ENCODE data around the gene XRCC3. TPM values are rescaled to one million over a fixed set of nuclear protein-coding genes. Genes with fewer than 3 reads are reported as not detected.

Gene XRCC3

DNA sequence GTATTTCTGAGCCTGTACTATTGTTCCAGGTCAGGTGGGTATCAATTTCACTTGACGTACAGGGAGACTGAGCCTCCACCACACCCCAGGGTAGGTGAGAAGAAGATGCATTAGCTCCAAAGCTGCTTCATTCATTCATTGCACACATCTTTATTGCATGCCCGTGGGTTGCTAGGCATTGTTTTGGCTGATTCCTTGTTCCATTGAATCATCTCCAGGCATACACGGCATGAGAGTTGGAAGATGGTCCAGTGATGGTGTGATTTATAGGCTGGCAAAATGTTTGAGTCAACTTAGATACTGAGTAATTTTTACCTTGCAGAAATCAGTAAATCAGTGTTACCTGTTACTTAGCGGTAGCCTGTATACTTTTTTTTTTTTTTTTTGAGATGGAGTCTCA is 65.0 kb downstream of the XRCC3 start:
- no peak overlapping the region for H2BK15ac ChIP-seq (replicated peaks; ENCODE audit: low read depth)
- peaks cover 3% of the 10 kb centered on the region for H3K36me3 ChIP-seq (ENCODE audit: control insufficient read depth, insufficient read depth, low read length)
- H3K27me3 ChIP-seq (ENCODE audit: insufficient read depth, low read length, poor library complexity), result no peaks in the 10 kb centered on the region
- DNase-seq, result no peak
- WGBS (ENCODE audit: extremely low coverage, insufficient coverage, low lambda C conversion rate), result no CpG with 5 or more reads among the region's 4 CpGs
- H2AK5ac ChIP-seq (ENCODE audit: low read length), result no peak overlapping the region
- H3K79me1 ChIP-seq (ENCODE audit: low read length), result peaks cover 23% of the 10 kb centered on the region
- no peak overlapping the region for H3K9ac ChIP-seq (ENCODE audit: low read length)
- no peak overlapping the region for H3K23ac ChIP-seq (ENCODE audit: low read length)
- peaks cover 52% of the 10 kb centered on the region for H3K79me2 ChIP-seq (ENCODE audit: control insufficient read depth, insufficient read depth, low read length)
- H3K4me2 ChIP-seq (ENCODE audit: low read length), result no peak overlapping the region
- no peak overlapping the region for H3K4ac ChIP-seq (ENCODE audit: low read depth, low read length)
- no peak overlapping the region for H3K18ac ChIP-seq (ENCODE audit: low read length)
- no peak overlapping the region for H4K5ac ChIP-seq (ENCODE audit: low read length)
- no peaks in the 10 kb centered on the region for H3K4me1 ChIP-seq (ENCODE audit: control insufficient read depth, low read depth, low read length)
- no peak overlapping the region for H3K27ac ChIP-seq (ENCODE audit: low read depth, low read length)
- no peak overlapping the region for H2BK5ac ChIP-seq (ENCODE audit: low read length)
- H2BK120ac ChIP-seq (ENCODE audit: low read depth, low read length), result no peak overlapping the region
- H4K8ac ChIP-seq (ENCODE audit: low read depth, low read length), result no peak overlapping the region
- no peak overlapping the region for H3K4me3 ChIP-seq (ENCODE audit: low read length)
- H3K56ac ChIP-seq (ENCODE audit: low read length), result no peak overlapping the region

DNA sequence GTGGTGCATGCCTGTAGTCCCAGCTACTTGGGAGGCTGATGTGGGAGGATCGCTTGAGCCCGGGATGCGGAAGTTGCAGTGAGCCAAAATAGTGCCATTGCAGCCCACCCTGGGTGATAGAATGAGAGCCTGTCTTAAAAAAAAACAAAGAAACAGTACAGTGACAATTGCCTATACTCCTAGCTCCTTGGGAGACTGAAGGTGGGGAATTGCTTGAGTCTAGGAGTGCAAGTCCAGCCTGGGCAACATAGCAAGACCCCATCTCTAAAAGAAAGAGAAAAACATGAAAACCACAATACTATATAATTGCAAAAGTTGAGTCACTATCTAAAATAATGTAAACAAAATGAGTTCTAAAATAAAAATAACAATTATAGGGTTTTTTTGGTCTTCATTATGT is 66.2 kb downstream of the XRCC3 start:
- Histone ChIP-seq H3K9ac (ENCODE audit: low read length) (no peak overlapping the region), H3K23ac (ENCODE audit: low read length) (no peak overlapping the region), H3K79me1 (ENCODE audit: low read length) (peaks cover 21% of the 10 kb centered on the region), H3K4me3 (ENCODE audit: low read length) (no peak overlapping the region), H2BK5ac (ENCODE audit: low read length) (no peak overlapping the region), H3K56ac (ENCODE audit: low read length) (no peak overlapping the region), H3K4ac (ENCODE audit: low read depth, low read length) (no peak overlapping the region), H3K18ac (ENCODE audit: low read length) (no peak overlapping the region), H4K5ac (ENCODE audit: low read length) (no peak overlapping the region), H2BK120ac (ENCODE audit: low read depth, low read length) (no peak overlapping the region), H3K79me2 (ENCODE audit: control insufficient read depth, insufficient read depth, low read length) (peaks cover 59% of the 10 kb centered on the region), H4K8ac (ENCODE audit: low read depth, low read length) (no peak overlapping the region), H3K4me2 (ENCODE audit: low read length) (no peak overlapping the region), H2AK5ac (ENCODE audit: low read length) (no peak overlapping the region), H3K27ac (ENCODE audit: low read depth, low read length) (no peak overlapping the region), H3K4me1 (ENCODE audit: control insufficient read depth, low read depth, low read length) (no peaks in the 10 kb centered on the region), H2BK15ac (replicated peaks; ENCODE audit: low read depth) (no peak overlapping the region), H3K36me3 (ENCODE audit: control insufficient read depth, insufficient read depth, low read length) (peaks cover 3% of the 10 kb centered on the region), H3K27me3 (ENCODE audit: insufficient read depth, low read length, poor library complexity) (no peaks in the 10 kb centered on the region)
- no CpG with 5 or more reads among the region's 3 CpGs for WGBS (ENCODE audit: extremely low coverage, insufficient coverage, low lambda C conversion rate)
- DNase-seq, result no peak

Small RNA genes within 50 kb of the gene (small RNA-seq; reads per million reads assigned to genes)
- gene RF00019 (ENCODE audit: insufficient read depth), result not detected

All from mesendoderm (in vitro differentiated cells).